CD4-positive, alpha-beta T cell treated with Interleukin-6 for 4 hours (primary cell): ENCODE data around the gene L3MBTL2.

Source experiments
- DNase-seq: peaks from one replicate; pipeline ENCODE4 v3.0.0-alpha.2; 2020; ENCODE audit warnings: mixed read lengths

L3MBTL2 gene

DNA sequence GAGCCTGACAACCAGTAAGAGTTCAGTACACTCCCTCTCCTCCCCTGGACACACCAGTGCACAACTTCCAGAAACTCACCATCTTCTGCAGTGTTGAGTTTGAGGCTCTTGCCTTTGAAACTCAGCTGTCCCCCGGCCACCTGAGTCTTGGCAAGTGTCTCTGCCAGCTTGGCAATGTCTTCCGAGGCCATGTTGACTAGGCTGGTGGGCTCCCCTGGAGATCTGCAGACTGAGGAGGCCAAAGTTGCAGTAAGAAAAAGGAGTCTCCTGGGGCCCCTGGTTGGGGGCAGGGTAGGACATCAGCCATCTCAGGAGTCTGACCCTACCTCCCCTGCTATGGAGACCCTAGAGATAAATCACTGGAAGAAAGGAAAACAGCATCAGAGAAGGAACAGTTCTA, 75.7 kb downstream of the L3MBTL2 start:
- DNase-seq, result no peak
